Neural cell (in vitro differentiated cells): ENCODE results near the gene GAL3ST3. TPM values are rescaled to one million over a fixed set of nuclear protein-coding genes. Genes with fewer than 3 reads are reported as not detected.

Source experiments
- H2AFZ ChIP-seq: fragments of 200-600, 300-800 bp; sonication (generic), shearing (Covaris generic); 2 replicates; pipeline ENCODE4 v1.6.0; 2014; ENCODE audit warnings: low read depth, mild to moderate bottlenecking, antibody characterized with exemption, low read length, moderate library complexity
- H3F3A ChIP-seq: fragments of 200-600 bp; shearing (Covaris generic); 2 replicates; pipeline ENCODE4 v1.6.1; 2016; ENCODE audit warnings: mild to moderate bottlenecking, moderate library complexity, mixed read lengths, antibody characterized with exemption, low read length; ENCODE audit not compliant: insufficient read depth, poor library complexity, severe bottlenecking
- H3K27ac ChIP-seq: fragments of 200-600, 300-800 bp; sonication (generic), shearing (Covaris generic); 2 replicates; pipeline ENCODE4 v1.5.1; 2014; ENCODE audit warnings: mild to moderate bottlenecking, low read length, moderate library complexity
- H3K27me3 ChIP-seq: fragments of 300-800, 200-600 bp; sonication (generic), shearing (Covaris generic); 2 replicates; pipeline ENCODE4 v1.6.0; 2014; ENCODE audit warnings: mild to moderate bottlenecking, low read depth, low read length, moderate library complexity; ENCODE audit not compliant: insufficient read depth
- H3K36me3 ChIP-seq: fragments of 300-800, 200-600 bp; sonication (generic), shearing (Covaris generic); 2 replicates; pipeline ENCODE4 v1.5.1; 2014; ENCODE audit warnings: mild to moderate bottlenecking, antibody characterized with exemption, low read length, moderate library complexity; ENCODE audit not compliant: insufficient read depth
- H3K4me2 ChIP-seq: fragments of 300-800, 200-600 bp; sonication (generic), shearing (Covaris generic); 2 replicates; pipeline ENCODE4 v1.6.0; 2014; ENCODE audit warnings: mild to moderate bottlenecking, low read length
- H3K4me3 ChIP-seq: fragments of 300-800, 200-600 bp; sonication (generic), shearing (Covaris generic); 2 replicates; pipeline ENCODE4 v1.5.1; 2014; ENCODE audit warnings: mild to moderate bottlenecking, low read length, moderate library complexity
- H3K79me2 ChIP-seq: fragments of 200-600 bp; shearing (Covaris generic); replicated peaks from 2 replicates; pipeline ENCODE4 v1.6.0; 2014; ENCODE audit warnings: mild to moderate bottlenecking, low read length, moderate library complexity; ENCODE audit not compliant: insufficient read depth
- H3K9ac ChIP-seq: fragments of 300-800, 200-600 bp; sonication (generic), shearing (Covaris generic); 2 replicates; pipeline ENCODE4 v1.6.1; 2016; ENCODE audit warnings: mild to moderate bottlenecking, low read length, mixed read lengths
- H3K9me2 ChIP-seq: fragments of 200-600 bp; shearing (Covaris generic); 2 replicates; pipeline ENCODE4 v1.6.1; 2016; ENCODE audit warnings: mild to moderate bottlenecking, low read length, mixed read lengths; ENCODE audit not compliant: insufficient read depth
- H3K9me3 ChIP-seq: fragments of 200-600, 300-800 bp; sonication (generic), shearing (Covaris generic); 2 replicates; pipeline ENCODE4 v1.6.1; 2016; ENCODE audit warnings: mild to moderate bottlenecking, mixed run types, low read length, moderate library complexity, mixed read lengths
- H4K20me1 ChIP-seq: fragments of 200-600 bp; shearing (Covaris generic); 2 replicates; pipeline ENCODE4 v1.6.1; 2016; ENCODE audit warnings: mild to moderate bottlenecking, mixed run types; ENCODE audit not compliant: insufficient read depth
- EP300 ChIP-seq: fragments of 450-650 bp; conservative IDR thresholded peaks from 2 replicates; pipeline ENCODE4 v1.6.1; 2014; ENCODE audit warnings: antibody characterized with exemption, mild to moderate bottlenecking, moderate library complexity; ENCODE audit not compliant: poor library complexity, severe bottlenecking
- EZH2 ChIP-seq: fragments of 200-600, 300-800 bp; shearing (Covaris generic), sonication (generic); IDR thresholded peaks from 2 replicates; pipeline ENCODE4 v1.6.1; 2014; ENCODE audit warnings: antibody characterized with exemption, low read length, borderline replicate concordance, mild to moderate bottlenecking; ENCODE audit not compliant: insufficient read depth, poor library complexity, severe bottlenecking
- MXI1 ChIP-seq: fragments of 450-650 bp; conservative IDR thresholded peaks from 2 replicates; pipeline ENCODE4 v1.6.1; 2014; ENCODE audit warnings: antibody characterized with exemption, mild to moderate bottlenecking; ENCODE audit not compliant: poor library complexity, severe bottlenecking
- POLR2AphosphoS5 ChIP-seq: IDR thresholded peaks from 2 replicates; pipeline ENCODE4 v1.6.1; 2012
- RAD21 ChIP-seq: fragments of 450-650 bp; conservative IDR thresholded peaks from 2 replicates; pipeline ENCODE4 v1.6.1; 2014; ENCODE audit warnings: antibody characterized with exemption, mild to moderate bottlenecking, moderate library complexity
- SMC3 ChIP-seq: fragments of 450-650 bp; conservative IDR thresholded peaks from 2 replicates; pipeline ENCODE4 v1.6.1; 2014; ENCODE audit warnings: antibody characterized with exemption, mild to moderate bottlenecking, moderate library complexity; ENCODE audit not compliant: poor library complexity
- TAF1 ChIP-seq: IDR thresholded peaks from 2 replicates; pipeline ENCODE4 v1.6.1; 2012; ENCODE audit warnings: low read depth
- polyA plus RNA-seq: library from polyadenylated mRNA; depleted of rRNA; stranded (reverse); fragments of >200 nt; gene quantifications from 2 replicates; pipeline ENCODE4 v1.2.3, GENCODE V29; 2014
- TF ChIP-seq, protein P1 (sequence below): fragments of 450-650 bp; IDR thresholded peaks from 2 replicates; pipeline ENCODE4 v1.5.1; 2014; ENCODE audit warnings: antibody characterized with exemption, mild to moderate bottlenecking, moderate library complexity; ENCODE audit not compliant: poor library complexity, severe bottlenecking
- TF ChIP-seq, protein P2 (sequence below): IDR thresholded peaks from 2 replicates; pipeline ENCODE4 v1.6.1; 2012; ENCODE audit warnings: borderline replicate concordance

Gene GAL3ST3
- polyA plus RNA-seq, 1 donor from 2014 or later: 17.2 TPM

DNA sequence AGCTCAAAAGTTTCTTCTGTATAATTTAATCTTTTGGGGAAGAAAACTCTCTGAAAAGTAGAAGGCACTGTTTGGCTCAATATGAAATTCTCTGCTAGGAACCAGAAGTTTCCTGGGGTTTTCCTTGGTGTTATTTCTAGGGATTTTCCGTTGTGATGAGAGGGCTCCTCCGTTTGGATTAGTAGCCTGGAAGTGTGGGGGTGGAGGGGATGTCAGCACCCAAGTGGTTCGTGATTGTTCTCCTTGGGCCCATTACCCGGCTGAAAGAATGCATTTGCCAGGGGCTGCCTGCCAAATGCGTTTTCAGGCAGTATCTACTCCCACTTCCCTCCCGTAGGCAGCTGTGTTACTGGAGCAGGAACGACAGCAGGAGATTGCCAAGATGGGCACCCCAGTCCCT is 7.5 kb upstream of the GAL3ST3 start:
- Histone ChIP-seq H2AFZ (no peak overlapping the region), H3F3A (no peaks in the 10 kb centered on the region), H3K79me2 (peaks cover 23% of the 10 kb centered on the region), H3K4me3 (no peak overlapping the region), H3K4me2 (no peak overlapping the region), H3K27me3 (no peaks in the 10 kb centered on the region), H3K9me3 (no peaks in the 10 kb centered on the region), H3K9me2 (no peaks in the 10 kb centered on the region), H3K9ac (no peak overlapping the region), H3K27ac (no peak overlapping the region), H3K36me3 (no peaks in the 10 kb centered on the region), H4K20me1 (no peaks in the 10 kb centered on the region)
- TF ChIP-seq EZH2 (no peak), POLR2AphosphoS5 (no peak), MXI1 (no peak), SMC3 (no peak), TAF1 (no peak)

DNA sequence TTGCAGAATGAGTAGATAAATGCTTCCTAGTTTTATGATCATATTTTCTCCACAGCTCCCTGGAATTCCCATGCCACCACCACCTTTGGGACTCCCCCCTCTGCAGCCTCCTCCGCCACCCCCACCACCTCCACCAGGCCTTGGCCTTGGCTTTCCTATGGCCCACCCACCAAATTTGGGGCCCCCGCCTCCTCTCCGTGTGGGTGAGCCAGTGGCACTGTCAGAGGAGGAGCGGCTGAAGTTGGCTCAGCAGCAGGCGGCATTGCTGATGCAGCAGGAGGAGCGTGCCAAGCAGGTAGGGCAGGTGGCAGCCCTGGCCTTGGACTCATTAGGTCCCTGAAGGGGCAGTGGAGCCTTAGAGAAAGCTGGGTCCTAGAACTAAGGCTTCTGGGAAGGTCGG is 6.1 kb upstream of the GAL3ST3 start:
- TF ChIP-seq EZH2 (no peak), RAD21 (no peak)
- Histone ChIP-seq H3F3A (peaks cover 5% of the 10 kb centered on the region), H3K4me3 (no peak overlapping the region), H3K9ac (no peak overlapping the region), H3K36me3 (no peaks in the 10 kb centered on the region), H3K4me2 (no peak overlapping the region), H2AFZ (no peak overlapping the region), H4K20me1 (no peaks in the 10 kb centered on the region), H3K9me2 (no peaks in the 10 kb centered on the region), H3K27ac (no peak overlapping the region), H3K27me3 (no peaks in the 10 kb centered on the region), H3K79me2 (peaks cover 23% of the 10 kb centered on the region), H3K9me3 (no peaks in the 10 kb centered on the region)

DNA sequence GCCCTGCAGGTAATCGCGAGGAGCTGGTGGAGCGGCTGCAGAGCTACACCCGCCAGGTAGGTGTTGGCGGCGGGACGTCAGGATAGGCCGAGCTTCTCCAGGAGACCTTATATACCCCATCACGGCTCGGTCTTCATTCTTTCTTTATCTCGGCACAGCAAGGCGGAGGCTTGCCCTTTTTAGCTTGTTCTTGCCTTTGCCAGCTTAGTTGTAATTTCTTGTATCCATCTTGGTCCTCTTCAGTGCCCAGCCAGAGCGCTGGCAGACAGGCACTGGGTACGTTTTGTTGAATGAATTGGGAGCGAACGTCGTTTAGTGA is 3.7 kb upstream of the GAL3ST3 start:
- H4K20me1 ChIP-seq: no peaks in the 10 kb centered on the region
- peaks cover 27% of the 10 kb centered on the region for H3K79me2 ChIP-seq
- H3K9ac ChIP-seq: peak overlapping the region; percentile 97
- peak overlapping the region; percentile 78 for H3K4me2 ChIP-seq
- H3K9me2 ChIP-seq: no peaks in the 10 kb centered on the region
- H2AFZ ChIP-seq: peak overlapping the region; percentile 96
- peak overlapping the region; percentile 98 for H3K27ac ChIP-seq
- peaks cover 5% of the 10 kb centered on the region for H3F3A ChIP-seq
- TF ChIP-seq, protein P1, sequence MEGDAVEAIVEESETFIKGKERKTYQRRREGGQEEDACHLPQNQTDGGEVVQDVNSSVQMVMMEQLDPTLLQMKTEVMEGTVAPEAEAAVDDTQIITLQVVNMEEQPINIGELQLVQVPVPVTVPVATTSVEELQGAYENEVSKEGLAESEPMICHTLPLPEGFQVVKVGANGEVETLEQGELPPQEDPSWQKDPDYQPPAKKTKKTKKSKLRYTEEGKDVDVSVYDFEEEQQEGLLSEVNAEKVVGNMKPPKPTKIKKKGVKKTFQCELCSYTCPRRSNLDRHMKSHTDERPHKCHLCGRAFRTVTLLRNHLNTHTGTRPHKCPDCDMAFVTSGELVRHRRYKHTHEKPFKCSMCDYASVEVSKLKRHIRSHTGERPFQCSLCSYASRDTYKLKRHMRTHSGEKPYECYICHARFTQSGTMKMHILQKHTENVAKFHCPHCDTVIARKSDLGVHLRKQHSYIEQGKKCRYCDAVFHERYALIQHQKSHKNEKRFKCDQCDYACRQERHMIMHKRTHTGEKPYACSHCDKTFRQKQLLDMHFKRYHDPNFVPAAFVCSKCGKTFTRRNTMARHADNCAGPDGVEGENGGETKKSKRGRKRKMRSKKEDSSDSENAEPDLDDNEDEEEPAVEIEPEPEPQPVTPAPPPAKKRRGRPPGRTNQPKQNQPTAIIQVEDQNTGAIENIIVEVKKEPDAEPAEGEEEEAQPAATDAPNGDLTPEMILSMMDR: no peak
- TF ChIP-seq EZH2 (no peak), MXI1 (no peak), SMC3 (no peak), POLR2AphosphoS5 (no peak), TAF1 (no peak), RAD21 (no peak), EP300 (no peak)
- TF ChIP-seq, protein P2, sequence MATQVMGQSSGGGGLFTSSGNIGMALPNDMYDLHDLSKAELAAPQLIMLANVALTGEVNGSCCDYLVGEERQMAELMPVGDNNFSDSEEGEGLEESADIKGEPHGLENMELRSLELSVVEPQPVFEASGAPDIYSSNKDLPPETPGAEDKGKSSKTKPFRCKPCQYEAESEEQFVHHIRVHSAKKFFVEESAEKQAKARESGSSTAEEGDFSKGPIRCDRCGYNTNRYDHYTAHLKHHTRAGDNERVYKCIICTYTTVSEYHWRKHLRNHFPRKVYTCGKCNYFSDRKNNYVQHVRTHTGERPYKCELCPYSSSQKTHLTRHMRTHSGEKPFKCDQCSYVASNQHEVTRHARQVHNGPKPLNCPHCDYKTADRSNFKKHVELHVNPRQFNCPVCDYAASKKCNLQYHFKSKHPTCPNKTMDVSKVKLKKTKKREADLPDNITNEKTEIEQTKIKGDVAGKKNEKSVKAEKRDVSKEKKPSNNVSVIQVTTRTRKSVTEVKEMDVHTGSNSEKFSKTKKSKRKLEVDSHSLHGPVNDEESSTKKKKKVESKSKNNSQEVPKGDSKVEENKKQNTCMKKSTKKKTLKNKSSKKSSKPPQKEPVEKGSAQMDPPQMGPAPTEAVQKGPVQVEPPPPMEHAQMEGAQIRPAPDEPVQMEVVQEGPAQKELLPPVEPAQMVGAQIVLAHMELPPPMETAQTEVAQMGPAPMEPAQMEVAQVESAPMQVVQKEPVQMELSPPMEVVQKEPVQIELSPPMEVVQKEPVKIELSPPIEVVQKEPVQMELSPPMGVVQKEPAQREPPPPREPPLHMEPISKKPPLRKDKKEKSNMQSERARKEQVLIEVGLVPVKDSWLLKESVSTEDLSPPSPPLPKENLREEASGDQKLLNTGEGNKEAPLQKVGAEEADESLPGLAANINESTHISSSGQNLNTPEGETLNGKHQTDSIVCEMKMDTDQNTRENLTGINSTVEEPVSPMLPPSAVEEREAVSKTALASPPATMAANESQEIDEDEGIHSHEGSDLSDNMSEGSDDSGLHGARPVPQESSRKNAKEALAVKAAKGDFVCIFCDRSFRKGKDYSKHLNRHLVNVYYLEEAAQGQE: no peak
- H3K4me3 ChIP-seq: peak overlapping the region; percentile 100
- no peaks in the 10 kb centered on the region for H3K36me3 ChIP-seq
- H3K9me3 ChIP-seq: no peaks in the 10 kb centered on the region
- H3K27me3 ChIP-seq: no peaks in the 10 kb centered on the region
